Placental epithelial cell (primary cell): ENCODE results near the gene RHBDL3. TPM values are rescaled to one million over a fixed set of nuclear protein-coding genes. Genes with fewer than 3 reads are reported as not detected.

Source experiments
- small RNA-seq: library from RNA; depleted of rRNA; stranded (forward); fragments of <200 nt; gene quantifications from one replicate; pipeline ENCODE3, GENCODE V24; 2012
- total RNA-seq: library from RNA; depleted of rRNA; stranded (reverse); fragments of >200 nt; gene quantifications from 2 replicates; pipeline ENCODE4 v1.2.3, GENCODE V29; 2012

RHBDL3 gene
- total RNA-seq, result under 0.01 and 0.39 TPM in 2 replicates

GRCh38 chr17:32265192-32265923 lies at the start of gene RHBDL3:
RHBDL3 (plus strand) TSS chr17:32265832; CDS start chr17:32266190, 358 bp downstream.

GRCh38 chr17:32341857-32342602 lies 76.4 kb downstream of the RHBDL3 start, which contains the start of gene C17orf75:
C17orf75 (minus strand) TSS chr17:32342173; CDS start chr17:32342139, 34 bp downstream.

GRCh38 chr17:32349854-32350665 lies 84.4 kb downstream of the RHBDL3 start, which contains the start of gene ZNF207:
ZNF207 (plus strand) TSS chr17:32350157; CDS start chr17:32350286, 129 bp downstream.

Small RNA genes lying within 50 kb of the gene (small RNA-seq; reads per million reads assigned to genes)
- gene UBL5P2, result 0.14 reads per million

Other genes with a start within 250 kb of the RHBDL3 start
- 26.2 and 27.1 TPM in 2 replicates for gene RHOT1, start 123.3 kb upstream of the RHBDL3 start, total RNA-seq
- gene C17orf75, start 76.3 kb downstream of the RHBDL3 start, total RNA-seq, result 11.4 and 16.8 TPM in 2 replicates
- 95.0 and 152 TPM in 2 replicates for gene ZNF207, start 84.3 kb downstream of the RHBDL3 start, total RNA-seq
- 45.9 and 92.3 TPM in 2 replicates for gene PSMD11, start 178.7 kb downstream of the RHBDL3 start, total RNA-seq
- 8.2 and 14.7 TPM in 2 replicates for gene CDK5R1, start 221.2 kb downstream of the RHBDL3 start, total RNA-seq